Measurements from ENCODE around the gene GNAZ.

- TF ChIP-seq EZH2 (IDR thresholded peaks at IDR 0.05): no peak
- TF ChIP-seq POLR2AphosphoS5 (IDR thresholded peaks at IDR 0.05; ENCODE audit: borderline replicate concordance, low read depth, low read length): no peak
- TF ChIP-seq FOXP2 (optimal IDR thresholded peaks at IDR 0.05; ENCODE audit: control extremely low read depth, extremely low read length, insufficient read depth): no peak
These were observed 9.5 kb upstream of the GNAZ start for GRCh38 chr22:23060612-23061400.
